OCI-M2 (cell line): ENCODE results near the gene TMCC1.
A peak's percentile ranks its signal among the peaks of the same experiment; 100 is the strongest.
"Not testable (repeated sequence)": the region's sequence is repeated elsewhere in the genome, so short reads cannot be mapped to it uniquely, and the experiment has no call there.

Experiments used
- DNase-seq: peaks from one replicate; lab custom pipeline; 2025; ENCODE audit not compliant: unreplicated experiment; lab: John Stamatoyannopoulos, UW

TMCC1 gene

GRCh38 chr3:129655291-129655700 is 238.2 kb downstream of the TMCC1 start:
- no peak for DNase-seq

DNA sequence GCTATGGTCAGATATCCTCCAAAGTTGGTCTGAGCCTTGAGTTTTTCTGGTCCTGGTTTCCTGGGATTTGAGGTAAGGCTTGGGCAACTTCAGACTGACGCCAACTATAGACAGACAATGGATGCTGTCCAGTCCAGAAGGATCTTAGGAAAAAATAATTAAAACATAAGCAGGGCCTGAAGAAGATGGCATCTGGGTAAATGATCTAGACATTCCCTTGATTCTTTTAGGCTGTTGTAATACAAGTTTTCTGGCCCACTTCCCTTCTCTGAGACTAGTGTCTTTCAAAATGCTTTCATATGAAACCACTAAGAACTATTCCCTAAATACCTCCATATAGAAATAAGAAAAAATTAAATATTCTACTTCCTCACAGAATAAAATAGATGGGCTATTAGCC is 239.4 kb downstream of the TMCC1 start:
- no peak for DNase-seq

- DNase-seq, result no peak
These were observed 240.5 kb downstream of the TMCC1 start for GRCh38 chr3:129653019-129653418.

- DNase-seq, result no peak
These were observed 241.9 kb downstream of the TMCC1 start for GRCh38 chr3:129651435-129652202.

DNA sequence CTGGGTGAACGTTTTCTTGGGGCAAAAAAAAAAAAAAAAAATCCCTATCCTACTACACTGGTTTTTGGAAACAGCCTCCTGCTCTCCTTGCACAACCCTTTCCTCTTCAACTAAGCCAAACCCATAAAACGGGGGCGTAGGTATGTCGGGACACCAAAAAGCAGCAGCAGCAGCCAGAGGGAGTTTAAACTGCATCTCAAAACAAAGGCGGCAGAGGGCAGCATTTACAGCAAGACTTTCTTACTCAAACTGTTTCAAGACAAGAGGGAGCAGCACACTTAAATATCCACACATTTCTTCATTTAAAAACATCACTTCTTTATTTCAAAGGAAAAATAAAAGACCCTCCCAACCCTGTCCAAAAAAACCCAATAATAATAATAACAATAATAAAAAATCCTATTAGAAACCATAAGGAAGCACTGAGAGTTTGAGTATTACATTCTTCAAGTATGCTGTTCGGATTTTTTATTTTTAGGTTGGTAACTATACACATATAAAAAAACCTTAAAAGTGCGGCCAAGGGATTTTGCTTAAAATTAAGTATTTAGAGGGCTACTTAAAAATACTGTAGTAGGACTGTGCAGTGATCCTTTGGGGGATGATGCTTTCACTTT is 243.1 kb downstream of the TMCC1 start:
- DNase-seq, result no peak

GRCh38 chr3:129648391-129648790 is 245.1 kb downstream of the TMCC1 start:
- no peak for DNase-seq

GRCh38 chr3:129645286-129645685 is 248.2 kb downstream of the TMCC1 start:
- no peak for DNase-seq

- DNase-seq, result no peak
These were observed 248.7 kb downstream of the TMCC1 start for GRCh38 chr3:129644836-129645235.

- DNase-seq, result not testable (repeated sequence)
These were observed 251.8 kb downstream of the TMCC1 start for GRCh38 chr3:129641567-129642260.

DNA sequence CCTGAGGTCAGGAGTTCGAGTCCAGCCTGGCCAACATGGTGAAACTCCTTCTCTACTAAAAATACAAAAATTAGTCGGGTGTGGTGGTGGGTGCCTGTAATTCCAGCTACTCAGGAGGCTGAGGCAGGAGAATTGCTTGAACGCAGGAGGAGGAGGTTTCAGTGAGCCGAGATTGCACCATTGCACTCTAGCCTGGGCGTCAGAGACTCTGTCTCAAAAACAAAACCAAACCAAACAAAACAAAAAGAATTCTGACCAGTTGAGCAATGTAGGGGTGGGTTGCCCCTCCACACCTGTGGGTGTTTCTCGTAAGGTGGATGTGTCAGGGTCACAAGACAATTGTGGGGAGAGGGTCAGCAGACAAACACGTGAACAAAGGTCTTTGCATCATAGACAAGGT is 252.5 kb downstream of the TMCC1 start:
- DNase-seq, result not testable (repeated sequence)

DNA sequence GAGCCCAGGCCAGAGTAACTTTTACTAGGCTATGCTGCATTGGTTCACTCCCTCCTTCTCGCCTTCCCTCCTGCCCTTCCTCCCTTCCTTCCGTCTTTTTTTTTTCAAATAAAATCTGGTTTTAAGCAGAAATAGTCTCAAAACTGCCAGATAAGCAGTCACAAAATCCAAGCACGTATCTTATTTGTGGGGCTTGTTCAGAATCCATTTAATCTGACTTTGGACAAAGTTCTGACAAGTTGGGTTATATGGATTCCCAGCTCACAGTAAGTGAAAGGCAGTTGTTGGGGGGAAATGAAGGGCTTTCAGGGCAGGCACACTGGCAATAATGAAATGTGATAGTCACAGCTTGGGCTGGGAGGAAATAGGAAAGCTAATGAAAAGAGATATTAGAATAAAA is 255.0 kb downstream of the TMCC1 start:
- DNase-seq, result no peak

DNA sequence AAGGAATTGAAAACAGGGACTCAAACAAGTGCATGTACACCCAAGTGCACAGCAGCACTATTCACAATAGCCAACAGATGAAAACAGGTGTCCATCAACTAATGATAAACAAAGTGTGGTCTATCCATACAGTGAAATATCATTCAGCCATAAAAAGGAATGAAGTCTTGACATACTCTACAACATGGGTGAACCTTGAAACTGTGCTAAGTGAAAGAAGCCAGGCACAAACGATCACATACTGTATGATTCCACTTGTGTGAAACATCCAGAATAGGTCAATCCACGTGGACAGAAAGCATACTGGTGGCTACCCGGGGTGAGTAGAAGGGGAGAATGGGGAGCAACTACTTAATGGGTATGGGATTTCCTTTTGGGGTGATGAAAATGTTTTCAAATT is 257.4 kb downstream of the TMCC1 start:
- DNase-seq, result no peak

- no peak for DNase-seq
These were observed 257.9 kb downstream of the TMCC1 start for GRCh38 chr3:129635656-129636055.

DNA sequence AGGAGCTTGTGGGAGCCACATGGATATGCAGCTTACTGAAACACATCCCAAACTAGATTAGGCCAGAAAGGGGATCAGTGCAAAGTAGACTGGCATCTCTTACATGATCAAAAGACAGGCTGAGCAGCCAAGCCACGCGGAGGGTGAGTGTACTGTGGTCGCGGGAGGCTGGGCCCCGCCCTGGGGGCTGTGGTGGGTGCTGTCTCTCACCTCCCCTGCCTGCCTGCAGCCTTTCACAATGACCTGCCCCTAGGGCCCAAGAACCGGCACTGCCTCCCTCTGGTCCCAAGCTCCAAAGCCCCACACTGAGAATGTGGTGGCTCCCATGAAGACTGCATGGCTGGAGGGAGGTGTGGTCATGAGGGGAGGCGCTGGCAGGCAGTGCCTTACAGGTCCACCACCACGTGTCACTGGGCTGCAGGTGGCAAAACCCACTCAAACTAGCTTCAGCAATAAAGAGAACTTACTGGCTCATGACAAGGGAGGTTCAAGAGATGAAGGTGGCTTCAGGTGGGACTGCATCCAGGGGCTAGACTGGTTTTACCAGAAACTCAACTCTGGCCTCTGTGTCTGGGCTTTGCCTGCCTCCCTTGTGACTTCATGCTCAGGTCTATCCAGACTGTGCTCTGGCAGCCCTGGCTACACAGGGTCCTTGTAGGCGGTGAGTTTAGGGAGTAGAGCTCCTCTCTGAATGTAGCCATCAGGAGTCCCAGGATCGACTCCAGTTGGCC is 259.6 kb downstream of the TMCC1 start:
- DNase-seq, result no peak

DNA sequence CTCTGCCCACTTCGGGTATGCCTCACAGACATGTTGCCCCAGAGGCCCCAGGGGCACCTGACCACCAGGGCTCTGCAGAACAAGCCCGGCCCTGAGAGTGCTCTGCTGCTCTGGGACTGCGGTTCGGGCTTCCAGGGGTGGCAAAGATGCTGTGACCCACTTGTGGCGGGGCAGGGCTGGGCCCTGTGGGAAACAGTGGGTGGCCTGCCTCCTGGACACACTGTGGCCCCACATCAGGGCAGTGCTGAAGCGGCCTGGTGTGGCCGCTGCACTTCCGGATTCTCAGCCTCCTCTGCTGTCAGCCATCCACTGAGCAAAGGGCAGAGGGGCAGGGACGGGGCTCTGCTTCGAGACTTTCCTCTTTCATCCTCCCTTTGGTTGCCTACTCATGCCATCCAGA is 260.5 kb downstream of the TMCC1 start:
- no peak for DNase-seq

DNA sequence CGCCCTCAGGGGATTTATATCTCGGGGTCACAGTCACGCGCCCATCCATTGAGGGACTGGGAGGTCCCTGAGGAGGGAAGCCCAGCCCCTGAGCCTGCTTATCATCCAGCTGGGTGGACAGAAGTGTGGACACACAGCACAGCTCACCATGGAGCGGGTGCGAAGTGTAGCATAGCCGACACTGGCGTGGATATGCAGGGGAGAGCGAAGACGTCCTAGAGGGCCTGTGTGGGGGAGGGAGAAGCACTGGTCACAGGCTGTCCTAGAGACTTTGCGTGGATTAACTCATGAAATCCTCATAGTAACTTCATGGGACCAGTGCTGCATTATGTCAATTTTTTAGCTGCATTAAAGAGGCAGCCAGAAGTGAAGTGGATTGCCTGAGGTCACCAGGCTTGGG is 261.0 kb downstream of the TMCC1 start:
- no peak for DNase-seq

GRCh38 chr3:129632056-129632455 is 261.5 kb downstream of the TMCC1 start:
- DNase-seq, result no peak

- no peak for DNase-seq
These were observed 264.5 kb downstream of the TMCC1 start for GRCh38 chr3:129629011-129629410.

DNA sequence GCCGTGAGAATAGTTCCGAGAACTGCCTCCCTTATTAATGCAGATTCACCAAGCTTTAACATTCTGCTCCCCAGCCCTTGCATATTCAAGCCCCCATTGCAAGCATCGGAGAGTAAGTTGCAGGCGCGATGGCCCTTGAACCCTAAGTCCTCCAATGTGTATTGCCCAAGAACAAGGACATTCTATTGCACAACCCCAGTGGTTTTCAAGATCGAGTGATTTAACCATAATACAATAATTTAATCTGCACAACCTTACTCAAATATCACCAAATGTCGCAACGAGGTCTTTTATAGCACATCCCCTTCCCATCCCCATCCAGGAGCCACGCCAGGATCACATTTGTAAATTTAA is 265.4 kb downstream of the TMCC1 start:
- DNase-seq, result no peak

- DNase-seq, result peak; percentile 47
These were observed 266.0 kb downstream of the TMCC1 start for GRCh38 chr3:129627350-129628168.
